PC-9 (cell line): ENCODE measurements around the gene CYBRD1. TPM values are rescaled to one million over a fixed set of nuclear protein-coding genes. Genes with fewer than 3 reads are reported as not detected.
A peak's percentile ranks its signal among the peaks of the same experiment; 100 is the strongest.

Experiments used
- BruUV-seq: library from RNA; stranded (reverse); fragments of 400-500 nt; replicated peaks from 2 replicates; lab custom pipeline; 2021; lab: Mats Ljungman, UMichigan
- CTCF ChIA-PET: fragments of 300-600 bp; sonication (Branson Sonifier 250); formaldehyde crosslinking; loops from one replicate; lab custom pipeline; 2022; ENCODE audit warnings: antibody characterized with exemption; lab: Charles Lee
- POLR2A ChIA-PET: fragments of 300-600 bp; sonication (Branson Sonifier 250); formaldehyde crosslinking; loops from one replicate; lab custom pipeline; 2022; ENCODE audit warnings: antibody characterized with exemption; ENCODE audit not compliant: unreplicated experiment; lab: Charles Lee
- DNase-seq, 2 experiments: peaks; one replicate each; pipeline versions ENCODE4 v3.0.0 to v3.0.0-alpha.2; 2015 to 2022; ENCODE audit warnings: mixed read lengths in 1 of 2
- H2AFZ ChIP-seq: fragments of 200-600 bp; sonication (generic); 2 replicates; pipeline ENCODE4 v1.8.1; 2017; ENCODE audit warnings: antibody characterized with exemption
- H3F3A ChIP-seq: fragments of 200-600 bp; sonication (generic); 2 replicates; pipeline ENCODE4 v1.8.1; 2017; ENCODE audit warnings: antibody characterized with exemption, mild to moderate bottlenecking, low read depth; ENCODE audit not compliant: insufficient read depth
- H3K27ac ChIP-seq: fragments of 200-600 bp; sonication (generic); 2 replicates; pipeline ENCODE4 v1.6.1; 2016; ENCODE audit warnings: mixed run types
- H3K27me3 ChIP-seq: fragments of 200-600 bp; sonication (generic); 2 replicates; pipeline ENCODE4 v1.6.1; 2016; ENCODE audit warnings: low read depth, mixed run types; ENCODE audit not compliant: insufficient read depth
- H3K36me3 ChIP-seq: fragments of 200-600 bp; sonication (generic); 2 replicates; pipeline ENCODE4 v1.6.1; 2016; ENCODE audit warnings: low read depth, mixed run types
- H3K4me1 ChIP-seq: fragments of 200-600 bp; sonication (generic); replicated peaks from 2 replicates; pipeline ENCODE4 v1.6.1; 2016; ENCODE audit warnings: mixed run types; ENCODE audit not compliant: insufficient read depth
- H3K4me2 ChIP-seq: fragments of 200-600 bp; sonication (generic); 2 replicates; pipeline ENCODE4 v1.6.1; 2017; ENCODE audit warnings: mixed run types
- H3K4me3 ChIP-seq: fragments of 200-600 bp; sonication (generic); 2 replicates; pipeline ENCODE4 v1.6.1; 2016; ENCODE audit warnings: mixed run types
- H3K79me2 ChIP-seq: fragments of 200-600 bp; sonication (generic); 2 replicates; pipeline ENCODE4 v1.6.1; 2017; ENCODE audit warnings: low read depth, mixed run types
- H3K9me2 ChIP-seq: fragments of 200-600 bp; sonication (generic); 2 replicates; pipeline ENCODE4 v1.8.1; 2017; ENCODE audit warnings: mild to moderate bottlenecking; ENCODE audit not compliant: insufficient read depth
- H3K9me3 ChIP-seq: fragments of 200-600 bp; sonication (generic); 2 replicates; pipeline ENCODE4 v1.8.1; 2016; ENCODE audit warnings: low read depth; ENCODE audit not compliant: insufficient read depth
- H4K20me1 ChIP-seq: fragments of 200-600 bp; sonication (generic); 2 replicates; pipeline ENCODE4 v1.8.1; 2017; ENCODE audit not compliant: insufficient read depth
- CTCF ChIP-seq: fragments of 200-600 bp; sonication (generic); conservative IDR thresholded peaks from 2 replicates; pipeline ENCODE4 v1.6.1; 2017; ENCODE audit warnings: mixed run types, antibody characterized with exemption, mild to moderate bottlenecking, moderate library complexity
- EZH2 ChIP-seq: fragments of 200-600 bp; sonication (generic); IDR thresholded peaks from 2 replicates; pipeline ENCODE4 v1.8.0; 2017; ENCODE audit warnings: antibody characterized with exemption, low read depth
- intact Hi-C: fragments of 100-400 bp; cut with micrococcal nuclease; formaldehyde crosslinking; loops from one replicate; pipeline ENCODE4 v1.10.0; 2022; ENCODE audit not compliant: unreplicated experiment
- total RNA-seq: library from RNA; stranded (reverse); gene quantifications from 2 replicates; pipeline ENCODE4 v1.2.3, GENCODE V29; 2021

The CYBRD1 gene
- total RNA-seq, 1 experiment from 2014 or later, result 125 TPM

GRCh38 chr2:171551836-171552235 lies 29.6 kb downstream of the CYBRD1 start:
- Histone ChIP-seq H3K79me2 (no peaks in the 10 kb centered on the region), H3K27me3 (no peaks in the 10 kb centered on the region), H3F3A (no peaks in the 10 kb centered on the region; the same call in 1 of the 2 replicates), H3K4me1 (no peaks in the 10 kb centered on the region), H3K4me2 (no peak overlapping the region), H2AFZ (no peak overlapping the region), H4K20me1 (no peaks in the 10 kb centered on the region), H3K9me3 (no peaks in the 10 kb centered on the region), H3K27ac (no peak overlapping the region), H3K4me3 (no peak overlapping the region), H3K9me2 (no peaks in the 10 kb centered on the region), H3K36me3 (0 out of 2 replicates have a peak, but pooled peaks cover 3% of the 10 kb centered on the region)
- no peak for DNase-seq
- TF ChIP-seq CTCF (no peak), EZH2 (no peak)
- BruUV-seq, result no TSS peak
- ChIA-PET CTCF (no interaction called here), POLR2A (interaction anchor here (0.6 kb wide), 1 partner anchor 30 kb away, joined by 4 read pairs; the partner anchor contains the start of gene CYBRD1)
- intact Hi-C loops, result no loop called here

GRCh38 chr2:171553236-171553635 lies 31.0 kb downstream of the CYBRD1 start:
- Histone ChIP-seq H3K4me3 (no peak overlapping the region), H3F3A (no peaks in the 10 kb centered on the region; the same call in 1 of the 2 replicates), H3K36me3 (0 out of 2 replicates have a peak, but pooled peaks cover 3% of the 10 kb centered on the region), H2AFZ (no peak overlapping the region), H3K79me2 (no peaks in the 10 kb centered on the region), H3K4me2 (no peak overlapping the region), H3K27me3 (no peaks in the 10 kb centered on the region), H4K20me1 (no peaks in the 10 kb centered on the region), H3K9me2 (no peaks in the 10 kb centered on the region), H3K9me3 (no peaks in the 10 kb centered on the region), H3K27ac (no peak overlapping the region), H3K4me1 (no peaks in the 10 kb centered on the region)
- intact Hi-C loops, result no loop called here
- POLR2A ChIA-PET, result no interaction called here
- TF ChIP-seq CTCF, result no peak
- TF ChIP-seq EZH2, result no peak
- no TSS peak for BruUV-seq
- CTCF ChIA-PET, result no interaction called here
- DNase-seq, result no peak

GRCh38 chr2:171553858-171554257 lies 31.6 kb downstream of the CYBRD1 start:
- Histone ChIP-seq H2AFZ (no peak overlapping the region; the same call in 1 of the 2 replicates), H3K36me3 (0 out of 2 replicates have a peak, but pooled peaks cover 3% of the 10 kb centered on the region), H3K4me1 (no peaks in the 10 kb centered on the region), H3K27me3 (no peaks in the 10 kb centered on the region), H3K4me2 (peak overlapping the region; percentile 42), H3K9me2 (no peaks in the 10 kb centered on the region), H3K79me2 (no peaks in the 10 kb centered on the region), H4K20me1 (no peaks in the 10 kb centered on the region), H3F3A (no peaks in the 10 kb centered on the region; the same call in 1 of the 2 replicates), H3K27ac (no peak overlapping the region), H3K9me3 (no peaks in the 10 kb centered on the region), H3K4me3 (peak overlapping the region; percentile 18; the same call in 1 of the 2 replicates)
- intact Hi-C loops, result no loop called here
- BruUV-seq, result no TSS peak
- ChIA-PET POLR2A (no interaction called here), CTCF (no interaction called here)
- no peak for TF ChIP-seq EZH2
- DNase-seq, result peak; percentile 71 to 75
